Measurements from ENCODE around the gene TSHZ2. TPM values are rescaled to one million over a fixed set of nuclear protein-coding genes. Genes with fewer than 3 reads are reported as not detected.

TSHZ2 gene
- total RNA-seq, 1 experiment from 2014 or later: 0.07 TPM

GRCh38 chr20:53078761-53079160 is 106.6 kb downstream of the TSHZ2 start:
- no peaks in the 10 kb centered on the region for H3K9me3 ChIP-seq (ENCODE audit: control insufficient read depth in 1 of 2, insufficient read depth in 1 of 2, low read depth in 1 of 2, low read length in 2 of 2)
- no peaks in the 10 kb centered on the region for H3K9me2 ChIP-seq (ENCODE audit: insufficient read depth)
- ChIA-PET RAD21 (ENCODE audit: low non-redundant PET in 1 of 2, low total read pairs in 2 of 2, uncharacterized antibody in 2 of 2, unreplicated experiment in 2 of 2) (no interaction called here), CTCF (no interaction called here), POLR2A (no interaction called here)
- intact Hi-C loops (cut with micrococcal nuclease): no loop called here
- no TSS peak for BruUV-seq (replicated peaks)
- ATAC-seq (no peak), DNase-seq (ENCODE audit: low read depth, low spot score) (no peak)
- H3K27me3 ChIP-seq (ENCODE audit: insufficient read depth, low read length): 0 out of 2 replicates have a peak, but pooled peaks cover 4% of the 10 kb centered on the region
- H2AFZ ChIP-seq (ENCODE audit: low read depth, low read length, poor library complexity, severe bottlenecking): no peak overlapping the region
- H3K27ac ChIP-seq (ENCODE audit: low read depth, low read length): no peak overlapping the region
- no peak overlapping the region for H3K4me2 ChIP-seq (ENCODE audit: low read length)
- H4K20me1 ChIP-seq (ENCODE audit: insufficient read depth): no peaks in the 10 kb centered on the region
- no peak overlapping the region for H3K9ac ChIP-seq (ENCODE audit: low read length)
- TF ChIP-seq CBX3 (IDR thresholded peaks at IDR 0.05; ENCODE audit: low read depth) (no peak), EGR1 (IDR thresholded peaks at IDR 0.05; ENCODE audit: low read depth) (no peak), ZFX (IDR thresholded peaks at IDR 0.05) (no peak), YY1 (IDR thresholded peaks at IDR 0.05; ENCODE audit: extremely low read depth, insufficient replicate concordance, low read depth, low read length) (no peak), EZH2 (IDR thresholded peaks at IDR 0.05) (no peak), FOSL1 (IDR thresholded peaks at IDR 0.05; ENCODE audit: low read depth) (no peak), POLR2AphosphoS5 (IDR thresholded peaks at IDR 0.05; ENCODE audit: low read depth, low read length) (no peak), RAD21 (IDR thresholded peaks at IDR 0.05; ENCODE audit: low read depth) (no peak), ELF1 (IDR thresholded peaks at IDR 0.05; ENCODE audit: borderline replicate concordance, low read depth) (no peak), CTCF (IDR thresholded peaks at IDR 0.05 in 2 of 3, conservative IDR thresholded peaks at IDR 0.05 in 1 of 3; ENCODE audit: borderline replicate concordance in 1 of 3, insufficient read depth in 1 of 3, low read depth in 2 of 3, low read length in 2 of 3) (no peak), ZBTB33 (IDR thresholded peaks at IDR 0.05; ENCODE audit: extremely low read depth, insufficient replicate concordance, low read length) (no peak), ZNF274 (IDR thresholded peaks at IDR 0.05; ENCODE audit: low read depth, low read length) (no peak), SRF (IDR thresholded peaks at IDR 0.05; ENCODE audit: low read depth) (no peak), POLR2A (IDR thresholded peaks at IDR 0.05; ENCODE audit: borderline replicate concordance, extremely low read depth, insufficient read depth, insufficient read length) (no peak)
- TF ChIP-seq, protein P1, sequence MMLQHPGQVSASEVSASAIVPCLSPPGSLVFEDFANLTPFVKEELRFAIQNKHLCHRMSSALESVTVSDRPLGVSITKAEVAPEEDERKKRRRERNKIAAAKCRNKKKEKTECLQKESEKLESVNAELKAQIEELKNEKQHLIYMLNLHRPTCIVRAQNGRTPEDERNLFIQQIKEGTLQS (IDR thresholded peaks at IDR 0.05): no peak
- TF ChIP-seq, protein P2, sequence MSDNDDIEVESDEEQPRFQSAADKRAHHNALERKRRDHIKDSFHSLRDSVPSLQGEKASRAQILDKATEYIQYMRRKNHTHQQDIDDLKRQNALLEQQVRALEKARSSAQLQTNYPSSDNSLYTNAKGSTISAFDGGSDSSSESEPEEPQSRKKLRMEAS (IDR thresholded peaks at IDR 0.05): no peak
- H3K79me2 ChIP-seq (ENCODE audit: insufficient read depth, low read length): no peaks in the 10 kb centered on the region
- no peaks in the 10 kb centered on the region for H3K36me3 ChIP-seq (ENCODE audit: control insufficient read depth in 1 of 2, insufficient read depth in 2 of 2, low read length in 2 of 2)
- H3K4me3 ChIP-seq (replicated peaks in 1 of 2; ENCODE audit: low read depth in 1 of 2, low read length in 2 of 2): no peak overlapping the region
- no peaks in the 10 kb centered on the region; a peak in 1 of 4 replicates for H3K4me1 ChIP-seq (ENCODE audit: control insufficient read depth in 1 of 2, insufficient read depth in 2 of 2, low read length in 2 of 2)

Data from HCT116 (cell line).